Stimulated activated CD8-positive, alpha-beta memory T cell treated with anti-CD3 and anti-CD28 coated beads, Interleukin-7, amount 100 ng/mL, for 1 hour (primary cell): Measurements from ENCODE around the gene SOD1.
"Not testable (repeated sequence)": the region's sequence is repeated elsewhere in the genome, so short reads cannot be mapped to it uniquely, and the experiment has no call there.

Experiments
- DNase-seq, 2 donors: peaks; one replicate each; pipeline ENCODE4 v3.0.0-alpha.2; 2020; ENCODE audit warnings: low read depth in 2 of 2

SOD1 gene

GRCh38 chr21:31659536-31660258, at the start of gene SOD1:
TSS of gene SOD1 (plus strand) at chr21:31659693. CDS start at chr21:31659770, 77 bp downstream.
- peak; percentile 87 to 92 for DNase-seq

DNA sequence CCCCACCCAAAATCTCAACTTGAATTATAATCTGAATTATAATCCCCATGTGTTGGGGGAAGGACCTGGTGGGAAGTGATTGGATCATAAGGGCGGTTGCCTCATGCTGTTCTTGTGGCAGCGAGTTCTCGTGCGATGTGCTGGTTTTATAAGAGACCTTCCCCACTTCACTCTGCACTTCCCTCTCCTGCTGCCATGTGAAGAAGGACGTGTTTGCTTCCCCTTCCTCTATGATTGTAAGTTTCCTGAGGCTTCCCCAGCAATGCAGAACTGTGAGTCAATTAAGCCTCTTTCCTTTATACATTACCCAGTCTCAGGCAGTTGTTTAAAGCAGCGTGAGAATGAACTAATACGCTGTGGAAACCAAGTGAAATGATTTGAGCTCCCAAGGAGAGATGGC, 48.0 kb upstream of the SOD1 start:
- DNase-seq: no peak

DNA sequence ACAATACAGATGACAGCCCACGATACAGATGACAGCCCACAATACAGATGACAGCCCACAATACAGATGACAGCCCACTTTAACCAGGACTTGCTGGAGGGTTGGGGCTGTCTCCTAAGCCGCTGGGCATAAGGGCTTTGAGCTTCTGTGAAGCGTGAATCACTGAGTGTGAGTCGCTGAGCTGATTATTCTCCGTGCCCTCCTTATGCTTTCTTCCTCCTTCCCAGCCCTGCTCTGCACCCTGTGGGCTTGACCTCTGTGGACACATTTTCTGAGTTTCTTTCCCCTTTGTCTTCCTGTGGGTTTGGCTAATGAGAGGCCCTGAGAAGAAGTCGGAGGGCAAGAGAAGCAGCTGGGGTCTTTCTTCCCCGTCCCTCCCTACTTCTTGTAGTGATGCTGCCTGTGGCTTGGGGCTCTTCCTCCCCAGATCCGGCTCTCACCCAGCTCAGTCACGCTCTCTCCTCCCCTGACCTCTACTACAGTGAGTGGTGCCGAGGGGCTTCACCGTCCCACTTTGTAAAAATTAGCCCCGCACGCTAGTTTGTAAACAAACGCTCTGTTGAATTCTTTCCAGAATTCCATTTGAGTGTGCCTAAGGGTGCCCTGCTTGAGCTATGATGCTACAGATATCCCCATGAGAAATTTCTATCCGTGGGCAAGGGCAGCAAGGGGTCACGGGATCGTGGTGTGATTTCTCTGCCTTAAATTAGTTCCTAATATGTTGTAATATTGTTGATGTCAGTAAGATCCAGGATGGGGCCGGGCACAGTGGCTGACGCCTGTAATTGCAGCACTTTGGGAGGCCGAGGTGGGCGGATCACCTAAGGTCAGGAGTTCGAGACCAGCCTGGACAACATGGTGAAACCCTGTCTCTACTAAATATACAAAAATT, 46.4 kb upstream of the SOD1 start:
- no peak for DNase-seq

GRCh38 chr21:31614705-31615104, 44.8 kb upstream of the SOD1 start:
- DNase-seq: no peak

GRCh38 chr21:31616216-31616615, 43.3 kb upstream of the SOD1 start:
- no peak for DNase-seq

DNA sequence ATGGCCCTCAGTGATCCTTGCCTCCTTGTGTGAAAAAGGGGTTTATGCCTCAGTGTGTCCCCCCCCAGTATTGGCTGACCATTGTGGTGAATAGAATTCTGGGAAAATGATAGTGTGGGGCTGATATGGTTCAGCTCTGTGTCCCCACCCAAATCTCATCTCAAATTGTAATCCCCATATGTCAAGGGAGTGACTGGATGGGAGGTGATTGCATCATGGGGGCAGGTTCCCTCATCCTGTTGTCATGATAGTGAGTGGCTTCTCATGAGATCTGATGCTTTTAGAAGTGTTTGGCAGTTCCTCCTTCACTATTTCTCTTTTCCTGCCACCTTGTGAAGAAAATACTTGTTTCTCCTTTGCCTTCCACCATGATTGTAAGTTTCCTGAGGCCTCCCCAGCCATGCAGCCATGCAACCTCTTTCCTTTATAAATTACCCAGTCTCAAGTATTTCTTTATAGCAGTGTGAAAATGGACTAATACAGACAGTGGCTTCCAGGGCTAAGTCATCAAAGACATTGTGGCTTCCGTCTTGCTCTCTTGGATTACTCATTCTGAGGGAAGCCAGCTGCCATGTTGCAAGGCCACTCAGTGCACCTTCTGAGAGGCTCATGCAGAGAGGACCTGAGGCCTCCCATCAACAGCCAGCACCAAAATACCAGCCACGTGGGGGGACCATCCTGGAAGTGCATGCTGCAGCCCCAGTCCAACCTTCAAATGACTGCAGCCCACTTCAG, 40.6 kb upstream of the SOD1 start:
- DNase-seq: no peak

DNA sequence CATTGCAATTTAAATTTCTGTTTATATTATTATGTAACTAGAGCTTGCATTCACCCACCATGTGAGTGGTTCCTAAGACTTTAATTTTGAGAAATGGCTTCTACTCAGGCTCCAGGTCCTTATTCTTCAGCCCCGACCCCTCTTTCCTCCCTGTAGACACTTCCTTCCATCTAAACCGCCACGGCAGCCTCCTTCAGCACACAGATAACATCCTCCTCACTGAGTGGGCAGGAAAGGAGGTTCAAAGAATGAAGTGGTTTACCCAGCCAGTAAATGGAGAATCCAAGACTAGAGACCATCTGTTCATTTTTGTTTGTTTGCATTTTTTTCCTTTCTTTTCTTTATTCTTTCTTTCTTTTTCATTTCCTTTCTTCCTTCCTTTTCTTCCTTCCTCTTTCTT, 37.1 kb upstream of the SOD1 start:
- DNase-seq: no peak

- DNase-seq: no peak
These were observed 35.8 kb upstream of the SOD1 start for GRCh38 chr21:31623664-31624063.

GRCh38 chr21:31624181-31624580, 35.3 kb upstream of the SOD1 start:
- no peak for DNase-seq

DNA sequence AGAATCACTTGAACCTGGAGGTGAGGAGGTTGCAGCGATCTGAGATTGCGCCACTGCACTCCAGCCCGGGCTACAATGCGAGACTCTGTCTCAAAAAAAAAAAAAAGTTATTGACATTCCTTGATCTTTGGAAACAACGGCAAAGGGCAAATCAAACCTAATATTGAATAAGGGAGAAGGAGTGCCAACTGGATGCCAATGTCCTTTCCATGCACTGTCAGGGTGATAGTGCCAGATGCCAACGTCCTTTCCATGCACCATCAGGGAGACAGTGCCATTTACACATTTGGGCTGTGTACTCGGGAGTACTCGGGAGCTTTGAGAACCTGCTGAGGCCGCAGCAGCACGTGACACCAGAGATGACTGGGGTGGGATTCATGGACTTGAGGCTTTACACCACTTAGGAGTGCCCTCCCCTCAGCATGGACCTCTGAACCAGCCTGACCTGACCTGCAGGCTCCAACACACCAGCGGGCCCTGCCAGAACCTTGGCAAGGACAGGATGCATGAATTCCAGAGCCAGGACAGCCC, 34.5 kb upstream of the SOD1 start:
- no peak for DNase-seq

GRCh38 chr21:31629972-31630711, 29.4 kb upstream of the SOD1 start:
- DNase-seq: no peak

GRCh38 chr21:31631881-31632280, 27.6 kb upstream of the SOD1 start:
- not testable (repeated sequence) for DNase-seq

DNA sequence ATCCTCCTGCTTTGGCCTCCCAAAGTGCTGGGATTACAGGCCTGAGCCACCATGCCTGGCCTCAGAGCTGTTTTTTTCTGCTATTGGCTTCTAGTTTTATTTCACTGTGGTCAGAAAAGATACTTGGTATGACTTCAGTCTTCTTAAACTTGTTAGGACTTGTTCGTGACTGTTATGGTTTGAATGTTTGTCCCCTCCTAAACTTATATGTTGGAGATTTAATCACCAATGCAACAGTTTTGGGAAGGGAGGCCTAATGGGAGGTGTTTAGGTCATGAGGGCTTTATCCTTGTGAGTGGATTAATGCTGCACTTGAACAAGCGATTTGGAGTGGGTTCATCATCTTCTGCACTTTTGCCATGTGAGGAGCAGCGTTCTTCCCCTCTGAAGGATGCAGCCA, 24.5 kb upstream of the SOD1 start:
- DNase-seq: no peak

DNA sequence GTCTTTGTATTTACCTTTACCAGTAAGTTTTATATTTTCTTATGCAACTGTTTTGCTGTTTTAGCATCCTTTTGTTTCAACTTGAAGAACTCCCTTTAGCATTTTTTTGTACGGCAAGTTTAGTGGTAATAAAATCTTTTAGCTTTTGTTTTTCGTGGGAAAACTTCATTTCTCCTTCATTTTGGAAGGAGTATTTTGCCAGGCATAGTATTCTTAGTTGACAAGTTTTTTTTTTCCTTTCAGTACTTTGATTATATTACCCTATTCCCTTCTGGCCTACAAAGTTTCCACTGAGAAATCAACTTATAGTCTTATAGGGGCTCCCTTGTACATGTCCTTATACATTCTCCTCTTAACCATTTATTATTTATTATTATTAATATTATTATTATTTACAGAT, 22.6 kb upstream of the SOD1 start:
- DNase-seq: no peak

DNA sequence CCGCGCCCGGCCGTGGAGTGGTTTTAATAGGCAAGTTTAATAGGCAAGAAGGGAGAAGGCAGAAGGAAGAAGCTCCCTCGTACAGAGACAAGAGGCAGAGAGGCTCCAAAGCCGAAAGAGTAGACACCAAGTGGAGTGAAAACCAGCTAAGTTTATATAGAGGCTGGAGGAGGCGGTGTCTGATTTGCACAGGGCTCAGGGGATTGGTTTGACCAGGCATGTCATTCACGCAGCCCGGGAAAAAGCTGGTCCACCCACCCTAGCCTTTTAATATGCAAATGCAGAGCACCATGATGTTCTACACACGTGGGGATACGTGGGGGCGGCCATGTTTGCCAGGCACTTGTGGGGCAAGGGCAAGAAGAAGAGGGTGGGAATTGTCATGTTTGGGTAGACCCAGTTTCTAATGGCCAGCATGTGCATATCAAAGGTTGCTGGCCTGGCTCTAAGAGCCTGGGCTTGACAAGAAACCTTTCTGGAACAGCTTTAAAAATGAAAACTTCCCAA, 18.0 kb upstream of the SOD1 start:
- no peak for DNase-seq

GRCh38 chr21:31644643-31645042, 14.8 kb upstream of the SOD1 start:
- DNase-seq: no peak

DNA sequence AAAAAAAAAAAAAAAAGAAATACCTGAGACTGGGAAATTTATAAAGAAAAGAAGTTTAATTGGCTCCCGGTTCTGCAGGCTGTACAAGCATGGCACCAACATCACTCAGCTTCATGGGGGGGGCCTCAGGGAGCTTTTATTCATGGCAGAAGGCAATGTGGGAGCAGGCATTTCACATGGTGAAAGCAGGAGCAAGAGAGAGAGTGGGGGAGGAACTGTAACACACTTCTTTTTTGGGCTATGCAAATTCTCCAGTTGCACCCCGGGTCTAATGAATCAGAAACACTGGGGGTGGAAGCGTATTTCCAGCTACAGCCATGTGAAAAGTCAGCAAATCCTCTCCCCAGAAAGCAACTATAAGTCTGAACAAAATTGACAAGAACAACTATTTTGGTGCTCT, 11.8 kb upstream of the SOD1 start:
- DNase-seq: no peak

GRCh38 chr21:31650930-31651329, 8.6 kb upstream of the SOD1 start:
- no peak for DNase-seq

GRCh38 chr21:31651491-31651890, 8.0 kb upstream of the SOD1 start:
- not testable (repeated sequence) for DNase-seq

GRCh38 chr21:31654340-31654739, 5.2 kb upstream of the SOD1 start:
- DNase-seq: no peak
